Left lung (tissue), 10 donors: ENCODE results near the gene MYH9. TPM values are rescaled to one million over a fixed set of nuclear protein-coding genes. Genes with fewer than 3 reads are reported as not detected.
A peak's percentile ranks its signal among the peaks of the same experiment; 100 is the strongest.

ENCODE experiments used
- ATAC-seq: fragments of 200-7000 bp; cut with Tn5 transposase; one replicate; pipeline ENCODE4 v1.9.1; 2020; ENCODE audit warnings: moderate library complexity
- DNase-seq, 4 donors: peaks; one replicate each; pipeline ENCODE4 v3.0.0-alpha.2; 2013 to 2020
- H3K27ac ChIP-seq, 2 donors: fragments of 200-600 bp; sonication (generic) in 1 of 2; one replicate each; pipeline versions ENCODE4 v1.5.0 to v1.8.0; 2020 to 2021
- H3K27me3 ChIP-seq, 2 donors: fragments of 200-600 bp; sonication (generic) in 1 of 2; one replicate each; pipeline versions ENCODE4 v1.5.0 to v1.8.0; 2020 to 2021
- H3K36me3 ChIP-seq, 2 donors: fragments of 200-600 bp; sonication (generic) in 1 of 2; one replicate each; pipeline versions ENCODE4 v1.5.0 to v1.8.0; 2020 to 2021
- H3K4me1 ChIP-seq, 2 donors: fragments of 200-600 bp; one replicate each; pipeline ENCODE4 v1.8.0; 2021
- H3K4me3 ChIP-seq, 2 donors: fragments of 200-600 bp; sonication (generic) in 1 of 2; one replicate each; pipeline versions ENCODE4 v1.5.0 to v1.8.0; 2020 to 2021; ENCODE audit warnings: mild to moderate bottlenecking in 1 of 2
- H3K9me3 ChIP-seq, 2 donors: fragments of 200-600 bp; sonication (generic) in 1 of 2; one replicate each; pipeline versions ENCODE4 v1.5.0 to v1.8.0; 2020 to 2021
- CTCF ChIP-seq, 2 donors: fragments of 200-600 bp; sonication (generic) in 1 of 2; IDR thresholded peaks; one replicate each; pipeline versions ENCODE4 v1.5.0 to v1.8.0; 2021; ENCODE audit warnings: antibody characterized with exemption in 2 of 2
- intact Hi-C, 2 donors: fragments of 100-400 bp; cut with DNase I; formaldehyde crosslinking; loops; one replicate each; pipeline versions ENCODE4 v1.11.2 to v1.14.2; 2022
- polyA plus RNA-seq, 6 donors: library from polyadenylated mRNA; unstranded; fragments of 120-200 nt; gene quantifications; one replicate each; pipeline ENCODE4 v1.2.1, GENCODE V29; 2013; ENCODE audit not compliant: insufficient read length in 6 of 6
- total RNA-seq, 2 donors: library from RNA; stranded (reverse); fragmentation: NEBNext Ultra II Directional; extraction: Animal tissue kit (Norgen Biotek cat#: 25700); gene quantifications; one replicate each; pipeline ENCODE4 v1.2.1, GENCODE V29; 2021
- donor health status: DM: no; HTN: yes; CAD: no.
- donor health status: DM: no; HTN: no; CAD: no.

The MYH9 gene
- total and polyA plus RNA-seq, 8 donors = 225 to 761 (median 270) TPM

- Histone ChIP-seq H3K27ac (peak overlapping the region; percentile 87 to 99), H3K36me3 (peaks cover 0 to 12% of the 10 kb centered on the region in 2 donors), H3K27me3 (no peaks in the 10 kb centered on the region), H3K4me3 (no peak overlapping the region), H3K9me3 (no peaks in the 10 kb centered on the region), H3K4me1 (peaks cover 93 to 100% of the 10 kb centered on the region in 2 donors)
- TF ChIP-seq CTCF (IDR thresholded peaks at IDR 0.05) = no peak
- ATAC-seq (no peak), DNase-seq (no peak)
- intact Hi-C loops = no loop called here
These were observed 20.7 kb downstream of the MYH9 start for GRCh38 chr22:36367066-36367465.

GRCh38 chr22:36366291-36366708, 21.5 kb downstream of the MYH9 start:
- no peaks in the 10 kb centered on the region for H3K27me3 ChIP-seq
- H3K4me1 ChIP-seq = peaks cover 93 to 100% of the 10 kb centered on the region in 2 donors
- H3K27ac ChIP-seq = peak overlapping the region; percentile 87 to 99
- no peak overlapping the region for H3K4me3 ChIP-seq
- intact Hi-C loops = no loop called here
- DNase-seq = no peak
- no peak for TF ChIP-seq CTCF (IDR thresholded peaks at IDR 0.05)
- H3K36me3 ChIP-seq = peaks cover 0 to 15% of the 10 kb centered on the region in 2 donors
- H3K9me3 ChIP-seq = no peaks in the 10 kb centered on the region
- no peak for ATAC-seq

- no peak overlapping the region for H3K4me3 ChIP-seq
- peak overlapping the region; percentile 87 to 99 for H3K27ac ChIP-seq
- H3K36me3 ChIP-seq = peaks cover 0 to 15% of the 10 kb centered on the region in 2 donors
- H3K27me3 ChIP-seq = no peaks in the 10 kb centered on the region
- intact Hi-C loops = no loop called here
- DNase-seq = peak in 2 of 4 donors; percentile 61 to 81
- ATAC-seq = peak; percentile 62
- peaks cover 91 to 100% of the 10 kb centered on the region in 2 donors for H3K4me1 ChIP-seq
- TF ChIP-seq CTCF (IDR thresholded peaks at IDR 0.05) = no peak
- H3K9me3 ChIP-seq = no peaks in the 10 kb centered on the region
These were observed 22.8 kb downstream of the MYH9 start for GRCh38 chr22:36365020-36365411.

GRCh38 chr22:36364255-36365019, 23.3 kb downstream of the MYH9 start:
- intact Hi-C loops = no loop called here
- TF ChIP-seq CTCF (IDR thresholded peaks at IDR 0.05) = no peak
- Histone ChIP-seq H3K36me3 (peaks cover 0 to 15% of the 10 kb centered on the region in 2 donors), H3K9me3 (no peaks in the 10 kb centered on the region), H3K27ac (peak overlapping the region; percentile 87 to 99), H3K4me3 (no peak overlapping the region), H3K4me1 (peaks cover 87 to 99% of the 10 kb centered on the region in 2 donors), H3K27me3 (no peaks in the 10 kb centered on the region)
- no peak for ATAC-seq
- DNase-seq = no peak

GRCh38 chr22:36363349-36363981, 24.3 kb downstream of the MYH9 start:
- DNase-seq (no peak), ATAC-seq (peak; percentile 34)
- no peak for TF ChIP-seq CTCF (IDR thresholded peaks at IDR 0.05)
- Histone ChIP-seq H3K4me1 (peaks cover 87 to 99% of the 10 kb centered on the region in 2 donors), H3K27ac (peak overlapping the region; percentile 87 to 99), H3K4me3 (no peak overlapping the region), H3K36me3 (peaks cover 0 to 15% of the 10 kb centered on the region in 2 donors), H3K9me3 (no peaks in the 10 kb centered on the region), H3K27me3 (no peaks in the 10 kb centered on the region)
- intact Hi-C loops = no loop called here
